Tibial nerve (tissue), 4 donors: ENCODE measurements around the gene QKI. TPM values are rescaled to one million over a fixed set of nuclear protein-coding genes. Genes with fewer than 3 reads are reported as not detected.

Source experiments
- DNase-seq, 2 donors: peaks; one replicate each; pipeline ENCODE4 v3.0.0-alpha.2; 2019; ENCODE audit warnings: low spot score in 2 of 2
- H3K27ac ChIP-seq, 4 donors: fragments of 200-600 bp; sonication (generic) in 3 of 4; one replicate each; pipeline ENCODE4 v1.5.1; 2017 to 2019; ENCODE audit warnings: mild to moderate bottlenecking in 1 of 4
- H3K27me3 ChIP-seq, 2 donors: fragments of 200-600 bp; sonication (generic) in 1 of 2; one replicate each; pipeline versions ENCODE4 v1.5.1 to v1.6.0; 2017 to 2019
- H3K36me3 ChIP-seq, 3 donors: fragments of 200-600 bp; sonication (generic); one replicate each; pipeline ENCODE4 v1.5.1; 2018 to 2019
- H3K4me1 ChIP-seq, 4 donors: fragments of 200-600 bp; sonication (generic) in 3 of 4; one replicate each; pipeline ENCODE4 v1.5.1; 2017 to 2019
- H3K4me3 ChIP-seq, 4 donors: fragments of 200-600 bp; sonication (generic) in 3 of 4; one replicate each; pipeline ENCODE4 v1.5.1; 2017 to 2019; ENCODE audit warnings: mild to moderate bottlenecking in 1 of 4, moderate library complexity in 1 of 4
- H3K9me3 ChIP-seq, 4 donors: fragments of 200-600 bp; sonication (generic) in 3 of 4; one replicate each; pipeline ENCODE4 v1.5.1; 2017 to 2019
- CTCF ChIP-seq, 5 experiments: fragments of 200-600 bp in 3 of 5; fragments of 450-650 bp in 2 of 5; sonication (generic) in 3 of 5; IDR thresholded peaks; one replicate each; pipeline ENCODE4 v1.5.1; 2016 to 2019; ENCODE audit warnings: antibody characterized with exemption in 5 of 5, mild to moderate bottlenecking in 3 of 5, moderate library complexity in 2 of 5
- EP300 ChIP-seq, 2 donors: sonication (generic); formaldehyde crosslinking; IDR thresholded peaks; one replicate each; pipeline ENCODE4 v1.6.1; 2017; ENCODE audit warnings: antibody characterized with exemption in 2 of 2, mild to moderate bottlenecking in 1 of 2
- POLR2A ChIP-seq, 2 donors: fragments of 450-650 bp; IDR thresholded peaks; one replicate each; pipeline ENCODE4 v1.6.1; 2017; ENCODE audit warnings: antibody characterized with exemption in 2 of 2, mild to moderate bottlenecking in 2 of 2, moderate library complexity in 2 of 2
- WGBS, 2 donors: methylation state at CpG; one replicate each; pipeline ENCODE4 v1.1.5; 2018; 5-methylcytosine and 5-hydroxymethylcytosine counted together
- total RNA-seq, 4 donors: library from RNA; depleted of rRNA; stranded (reverse); fragments of >200 nt; gene quantifications; one replicate each; pipeline ENCODE4 v1.1.0, GENCODE V29; 2016

The QKI gene
- total RNA-seq, 4 donors from 2014 or later = 365 to 570 (median 511) TPM

- WGBS, 2 donors = 93 to 95% methylated on average over 8 of the region's 8 CpGs
- no peak for TF ChIP-seq EP300 (IDR thresholded peaks at IDR 0.05)
- no peak for TF ChIP-seq POLR2A (IDR thresholded peaks at IDR 0.05)
- TF ChIP-seq CTCF (IDR thresholded peaks at IDR 0.05) = no peak
- Histone ChIP-seq H3K4me3 (no peak overlapping the region), H3K27ac (no peak overlapping the region), H3K4me1 (peaks cover 0 to 6% (median 0%) of the 10 kb centered on the region in 4 donors), H3K36me3 (no peaks in the 10 kb centered on the region), H3K27me3 (peaks cover 0 to 8% of the 10 kb centered on the region in 2 donors), H3K9me3 (peaks cover 0 to 16% (median 0%) of the 10 kb centered on the region in 4 donors)
- no peak for DNase-seq
Observed at GRCh38 chr6:163626073-163626867, 211.8 kb downstream of the QKI start.

DNA sequence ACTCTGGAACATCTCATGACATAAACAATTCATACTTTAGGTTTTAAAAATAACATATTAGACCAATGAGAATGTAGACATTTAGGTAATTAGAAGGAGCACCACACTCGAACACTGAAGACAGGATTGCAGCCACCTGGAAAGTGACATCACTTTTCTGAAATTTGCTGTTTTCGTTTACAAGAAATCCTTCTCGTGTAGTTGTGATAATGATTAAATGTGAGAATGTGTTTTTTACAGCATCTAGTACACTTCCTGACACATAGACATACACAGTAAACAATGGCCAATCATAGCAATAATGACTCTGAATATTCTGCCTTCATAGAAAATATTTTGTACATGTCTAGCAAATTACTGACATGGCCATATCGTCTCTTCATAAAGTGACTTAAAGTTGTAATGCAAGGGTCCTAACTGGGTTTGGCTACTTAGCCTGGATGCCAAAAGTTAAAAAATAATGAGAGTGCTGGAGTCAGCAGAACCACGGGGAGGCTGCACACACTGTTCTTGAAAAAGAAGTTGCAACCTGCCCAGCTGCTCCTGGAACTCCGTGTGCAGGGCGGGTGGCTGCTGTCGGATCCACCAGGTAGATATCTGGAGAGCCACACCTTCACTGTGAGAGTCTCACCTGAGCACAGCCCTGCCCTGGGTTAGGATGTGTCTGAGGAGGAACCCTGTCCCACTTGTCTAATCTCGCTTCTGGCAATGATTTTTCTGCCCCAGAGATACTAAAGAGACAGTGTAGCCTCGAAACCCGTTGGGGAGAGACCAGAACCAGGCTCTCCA lies 212.9 kb downstream of the QKI start:
- no peak for TF ChIP-seq EP300 (IDR thresholded peaks at IDR 0.05)
- TF ChIP-seq POLR2A (IDR thresholded peaks at IDR 0.05) = no peak
- TF ChIP-seq CTCF (IDR thresholded peaks at IDR 0.05) = no peak
- Histone ChIP-seq H3K9me3 (peaks cover 0 to 16% (median 0%) of the 10 kb centered on the region in 4 donors), H3K27ac (no peak overlapping the region), H3K27me3 (peaks cover 0 to 17% of the 10 kb centered on the region in 2 donors), H3K4me3 (no peak overlapping the region), H3K4me1 (peaks cover 0 to 6% (median 0%) of the 10 kb centered on the region in 4 donors), H3K36me3 (no peaks in the 10 kb centered on the region)
- WGBS, 2 donors = 78 to 83% methylated on average over 11 of the region's 11 CpGs
- no peak for DNase-seq
